ENCODE measurements around the gene PPP4R3C.
A peak's percentile ranks its signal among the peaks of the same experiment; 100 is the strongest.
"Not testable (repeated sequence)": the region's sequence is repeated elsewhere in the genome, so short reads cannot be mapped to it uniquely, and the experiment has no call there.

Gene PPP4R3C

DNA sequence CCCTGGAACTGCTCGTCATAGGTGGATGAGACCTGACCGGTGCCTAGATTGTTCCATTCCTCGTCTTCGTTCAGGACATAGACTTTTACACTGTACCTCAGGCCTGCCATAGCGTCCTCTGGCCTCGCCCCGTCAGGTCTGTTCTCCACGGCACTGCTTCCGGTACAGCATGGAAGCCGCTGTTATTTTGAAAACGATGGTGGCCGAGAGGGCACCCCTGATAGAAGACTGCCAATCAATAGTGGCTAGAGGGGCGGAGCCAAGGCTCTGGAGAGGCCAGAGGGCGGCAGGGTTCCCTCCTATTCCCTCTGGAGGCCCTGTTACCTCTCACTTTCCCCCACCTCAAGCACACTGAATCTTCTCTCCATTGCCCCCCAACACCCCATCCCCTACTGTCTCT, at the start of gene PPP4R3C:
PPP4R3C (minus strand) TSS at position 155 of the 400 bp plus-strand sequence; CDS start at position 110, 45 bp downstream.
- DNase-seq, result no peak

DNA sequence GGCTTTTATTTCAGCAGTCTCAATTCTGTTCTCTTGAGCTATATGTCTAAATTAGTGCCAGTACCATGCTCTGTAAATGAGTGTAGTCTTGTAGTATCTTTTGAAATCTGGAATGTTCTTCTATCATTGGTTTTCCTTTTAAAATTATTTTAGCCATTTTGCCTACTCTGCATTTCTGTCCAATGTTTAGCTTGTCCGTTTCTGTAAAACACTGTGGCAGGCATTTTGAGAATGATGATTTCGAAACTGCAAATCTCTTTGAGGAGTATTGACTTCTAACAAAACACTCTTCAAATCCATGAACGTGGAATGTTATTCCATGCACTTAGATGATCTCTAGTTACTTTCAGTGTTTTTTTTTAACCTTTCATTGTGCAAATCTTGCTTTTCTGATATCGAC, 28.3 kb upstream of the PPP4R3C start:
- no peak for DNase-seq

DNA sequence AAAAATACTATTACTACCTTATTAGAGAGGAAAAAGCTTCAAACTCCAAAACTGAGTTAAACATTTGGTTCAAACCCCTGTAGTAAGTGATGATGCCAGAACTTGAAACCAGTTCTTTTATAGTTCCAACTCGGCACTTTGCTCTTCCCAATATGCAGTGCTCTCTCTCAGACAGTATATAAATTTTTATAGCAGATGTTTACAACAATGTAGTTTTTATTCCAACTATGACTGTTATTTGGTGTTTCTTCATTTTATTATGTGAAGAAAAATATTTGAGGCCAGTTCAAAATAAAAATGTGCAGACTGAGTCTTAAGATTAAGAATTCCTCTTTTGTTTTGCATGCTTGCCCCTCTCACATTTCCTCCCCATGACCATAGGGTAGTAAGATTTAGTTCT, 2.9 kb upstream of the PPP4R3C start:
- DNase-seq, result no peak

DNA sequence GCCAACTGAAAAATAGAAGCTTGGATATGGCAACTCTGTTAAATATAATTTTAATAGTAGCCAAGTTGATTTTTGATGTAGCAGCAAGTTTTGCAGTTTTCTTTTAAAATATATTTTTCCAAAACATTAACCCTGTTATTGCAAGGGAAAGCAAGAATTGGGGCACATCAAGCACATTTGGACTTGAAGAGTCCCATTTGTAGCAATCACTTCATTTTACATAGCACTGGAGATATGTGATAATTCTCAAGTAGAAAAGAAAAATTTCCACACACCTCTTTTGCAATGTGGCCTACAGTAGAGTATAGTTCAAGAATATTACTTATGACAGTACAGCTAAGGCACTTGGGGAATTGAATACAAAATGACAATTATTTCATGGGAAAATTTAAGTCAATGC, 1.9 kb upstream of the PPP4R3C start:
- no peak for DNase-seq

DNA sequence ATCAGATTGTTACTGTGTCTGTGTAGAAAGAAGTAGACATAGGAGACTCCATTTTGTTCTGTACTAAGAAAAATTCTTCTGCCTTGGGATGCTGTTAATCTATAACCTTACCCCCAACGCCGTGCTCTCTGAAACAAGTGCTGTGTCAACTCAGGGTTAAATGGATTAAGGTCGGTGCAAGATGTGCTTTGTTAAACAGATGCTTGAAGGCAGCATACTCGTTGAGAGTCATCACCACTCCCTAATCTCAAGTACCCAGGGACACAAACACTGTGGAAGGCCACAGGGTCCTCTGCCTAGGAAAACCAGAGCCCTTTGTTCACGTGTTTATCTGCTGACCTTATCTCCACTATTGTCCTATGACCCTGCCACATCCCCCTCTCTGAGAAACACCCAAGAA, 4.0 kb downstream of the PPP4R3C start:
- DNase-seq, result not testable (repeated sequence)

DNA sequence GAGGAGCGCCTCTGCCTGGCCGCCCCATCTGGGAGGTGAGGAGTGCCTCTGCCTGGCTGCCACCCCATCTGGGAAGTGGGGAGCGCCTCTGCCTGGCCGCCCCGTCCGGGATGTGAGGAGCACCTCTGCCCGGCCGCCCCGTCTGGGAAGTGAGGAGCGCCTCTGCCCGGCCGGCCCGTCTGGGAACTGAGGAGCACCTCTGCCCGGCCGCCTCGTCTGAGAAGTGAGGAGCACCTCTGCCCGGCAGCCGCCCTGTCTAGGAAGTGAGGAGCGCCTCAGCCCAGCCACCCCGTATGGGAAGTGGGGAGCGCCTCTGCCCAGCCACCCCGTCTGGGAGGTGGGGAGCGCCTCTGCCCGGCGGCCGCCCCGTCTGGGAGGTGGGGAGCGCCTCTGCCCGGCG, 4.6 kb downstream of the PPP4R3C start:
- DNase-seq, result not testable (repeated sequence)

DNA sequence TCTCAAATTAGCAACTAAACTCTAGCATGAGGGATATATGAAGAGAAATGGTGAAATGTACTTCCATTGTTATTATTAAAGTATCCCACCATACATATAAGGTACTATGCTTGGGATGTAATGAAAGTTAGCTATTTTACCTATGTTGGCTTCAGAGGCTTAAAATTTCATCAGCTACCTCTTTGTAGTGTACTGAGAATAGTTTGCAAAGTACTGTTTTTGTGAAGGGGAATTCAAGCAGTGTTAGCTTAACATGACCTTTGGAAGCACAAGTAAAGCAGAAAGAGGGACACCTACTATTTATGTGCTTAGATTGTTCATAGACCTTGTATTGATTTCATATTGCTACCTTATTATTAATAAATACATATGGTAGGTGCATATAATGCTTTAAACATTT, 11.8 kb downstream of the PPP4R3C start:
- DNase-seq, result no peak

DNA sequence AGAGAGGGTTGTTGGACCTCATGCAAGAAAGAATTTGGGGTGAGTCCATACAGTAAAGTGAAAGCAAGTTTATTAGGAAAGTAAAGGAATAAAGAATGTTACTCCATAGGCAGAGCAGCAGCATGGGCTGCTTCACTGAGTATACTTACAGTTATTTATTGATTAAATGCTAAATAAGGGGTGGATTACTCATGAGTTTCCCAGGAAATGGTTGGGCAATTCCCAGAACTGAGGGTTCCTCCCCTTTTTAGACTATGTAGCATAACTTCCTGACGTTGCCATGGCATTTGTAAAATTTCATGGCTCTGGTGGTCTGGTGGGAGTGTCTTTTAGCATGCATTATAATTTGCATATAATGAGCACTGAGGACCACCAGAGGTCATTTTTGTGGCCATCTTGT, 16.7 kb downstream of the PPP4R3C start:
- DNase-seq, result no peak

DNA sequence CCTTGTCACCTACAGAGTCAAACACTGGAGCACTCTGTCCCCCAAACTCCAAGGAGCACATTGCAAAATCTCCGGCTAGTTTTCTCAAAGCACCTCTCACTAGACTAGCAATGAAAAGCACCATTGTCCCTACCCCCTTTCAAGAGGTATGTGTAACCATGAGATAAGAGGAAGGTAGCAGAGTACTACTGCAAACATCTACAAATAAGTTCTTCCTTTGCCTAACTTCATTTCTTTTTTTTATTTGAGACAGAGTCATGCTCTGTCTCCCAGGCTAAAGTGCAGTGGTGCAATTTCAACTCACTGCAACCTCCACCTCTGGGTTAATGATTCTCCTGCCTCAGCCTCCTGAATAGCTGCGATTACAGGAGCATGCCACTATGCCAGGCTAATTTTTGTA, 17.7 kb downstream of the PPP4R3C start:
- DNase-seq, result no peak

DNA sequence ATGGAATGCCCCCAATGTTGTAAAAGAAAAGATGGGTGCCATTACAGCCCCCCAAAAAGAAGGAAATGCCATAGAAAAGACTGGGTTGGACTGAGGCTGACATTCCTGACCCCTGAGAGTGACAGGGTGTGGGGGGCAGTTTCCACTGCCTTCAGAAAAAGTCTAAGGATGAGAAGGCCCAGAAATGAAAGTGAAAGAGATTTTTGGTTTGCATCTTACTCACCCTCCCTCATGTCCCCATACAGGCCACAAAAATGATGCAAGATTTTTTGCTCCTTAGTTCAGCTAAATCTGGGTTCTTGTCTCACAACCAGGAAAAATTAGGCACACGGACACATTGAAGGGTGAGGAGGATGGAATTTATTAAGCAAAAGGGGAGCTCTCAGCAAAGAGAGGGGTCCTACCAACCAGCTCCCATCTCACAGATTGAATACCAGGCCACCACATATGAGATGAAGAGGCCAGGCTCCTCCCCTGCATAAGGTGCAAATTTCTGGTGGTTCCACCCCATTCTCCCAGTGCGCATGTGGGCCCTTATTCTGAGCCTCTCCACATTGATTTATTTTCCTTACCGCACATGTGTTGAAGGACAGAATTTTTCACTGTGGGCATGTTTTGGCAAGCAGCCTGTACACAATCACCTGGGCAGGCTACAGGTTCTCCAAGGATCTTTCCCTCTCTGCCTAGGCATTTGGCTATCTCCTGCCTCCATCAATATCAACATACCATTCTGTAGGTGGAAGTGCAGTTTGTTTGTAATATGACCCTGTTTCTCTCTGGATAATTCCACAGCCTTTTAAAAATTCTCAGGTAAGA, 18.8 kb downstream of the PPP4R3C start:
- DNase-seq, result peak; percentile 3

DNA sequence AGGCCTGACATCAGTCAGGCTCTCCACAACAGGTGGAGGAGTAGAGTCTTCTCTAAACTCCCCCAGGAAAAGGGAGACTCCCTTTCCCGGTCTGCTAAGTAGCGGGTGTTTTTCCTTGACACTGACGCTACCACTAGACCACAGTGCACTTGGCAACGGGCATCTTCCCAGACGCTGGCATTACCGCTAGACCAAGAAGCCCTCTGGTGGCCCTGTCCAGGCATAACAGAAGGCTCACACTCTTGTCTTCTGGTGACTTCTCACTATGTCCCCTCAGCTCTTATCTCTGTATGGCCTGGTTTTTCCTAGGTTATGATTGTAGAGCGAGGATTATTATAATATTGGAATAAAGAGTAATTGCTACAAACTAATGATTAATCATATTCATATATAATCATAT, 20.7 kb downstream of the PPP4R3C start:
- DNase-seq, result not testable (repeated sequence)

DNA sequence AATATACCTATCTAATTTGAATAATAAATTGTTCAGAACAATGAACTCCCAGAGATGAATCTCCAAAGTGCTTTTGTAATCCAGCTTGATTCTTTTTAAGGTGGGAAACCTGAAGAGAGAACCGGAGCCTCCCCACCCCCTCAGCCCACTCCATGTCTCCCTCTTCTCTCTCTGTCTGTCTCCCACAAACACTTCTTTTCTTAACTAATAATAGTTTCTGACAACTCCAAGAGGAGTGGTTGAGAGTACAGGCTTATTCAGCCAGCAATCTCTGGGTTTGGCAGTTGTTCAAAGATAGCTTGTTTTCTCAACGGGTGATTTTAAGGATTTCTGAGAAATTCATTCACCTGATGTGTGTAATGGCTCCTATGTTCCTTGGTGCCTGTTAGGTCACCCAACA, 23.4 kb downstream of the PPP4R3C start:
- DNase-seq, result no peak

DNA sequence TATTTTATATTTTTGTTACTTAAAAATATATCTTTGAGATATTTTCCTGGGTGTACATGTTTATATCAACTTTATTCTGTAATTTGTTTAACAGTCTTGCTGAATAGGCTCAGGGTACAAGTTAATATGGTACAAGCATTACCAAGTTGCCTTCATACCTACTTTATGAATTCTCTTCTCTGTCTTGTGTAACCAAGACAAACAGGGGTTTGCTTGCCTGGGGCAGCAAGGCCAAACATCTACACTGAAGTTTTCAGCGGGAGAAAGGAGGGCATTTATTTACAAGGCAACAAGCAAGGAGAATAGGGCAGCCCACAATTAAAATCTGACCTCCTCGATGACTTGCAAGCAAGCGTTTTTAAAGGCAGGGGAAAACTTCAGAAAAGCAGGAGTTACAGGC, 24.2 kb downstream of the PPP4R3C start:
- no peak for DNase-seq

DNA sequence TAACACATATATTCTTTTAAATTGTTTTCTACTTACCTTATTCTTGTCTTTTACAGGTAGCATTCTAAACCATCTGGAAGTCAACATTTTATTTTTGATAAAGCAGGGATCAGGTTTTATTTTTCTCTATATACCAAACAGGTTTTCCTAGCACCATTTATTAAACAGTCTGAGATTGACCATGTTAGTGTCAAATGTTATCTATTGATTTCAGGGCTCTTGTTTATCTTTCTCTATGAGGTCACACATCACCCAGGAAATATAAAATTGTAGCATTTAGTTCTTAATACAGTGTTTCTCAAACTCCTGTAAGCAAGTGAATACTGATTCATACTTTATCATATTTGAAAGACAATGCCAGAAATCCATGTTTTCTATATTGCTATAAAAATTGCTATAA, 28.1 kb downstream of the PPP4R3C start:
- DNase-seq, result no peak
